ENCODE data around the gene RHEB.

GRCh38 chr7:151514461-151515275 lies 5.0 kb downstream of the RHEB start:
- no peak for TF ChIP-seq CTCF (IDR thresholded peaks at IDR 0.05)
- no peak for TF ChIP-seq POLR2A (IDR thresholded peaks at IDR 0.05)

Data from body of pancreas (tissue), 4 donors.